AG20443 (cell line): ENCODE measurements around the gene SLC2A14.
A peak's percentile ranks its signal among the peaks of the same experiment; 100 is the strongest.
"Not testable (repeated sequence)": the region's sequence is repeated elsewhere in the genome, so short reads cannot be mapped to it uniquely, and the experiment has no call there.

Experiments used
- DNase-seq: peaks from one replicate; pipeline ENCODE4 v3.0.0; 2012; ENCODE audit warnings: low spot score, mixed read lengths

The SLC2A14 gene

DNA sequence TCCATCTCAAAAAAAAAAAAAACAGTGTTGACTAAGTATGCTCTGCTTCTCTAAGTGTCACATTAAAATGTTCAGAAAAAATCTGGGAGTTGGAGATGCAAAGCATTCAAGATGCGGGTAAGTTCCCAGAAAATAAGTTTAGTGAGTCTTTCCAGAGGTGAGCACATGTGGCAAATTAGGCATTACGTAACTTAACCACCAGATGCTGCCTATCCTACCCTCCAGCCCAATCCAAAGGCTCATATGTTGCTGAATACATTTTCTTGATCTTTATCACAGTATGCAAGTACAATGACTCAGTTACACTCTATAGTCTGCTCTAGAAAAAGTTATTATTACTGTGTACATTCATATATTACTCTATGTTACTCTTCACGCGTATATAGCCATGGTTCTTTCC lies 3.6 kb downstream of the SLC2A14 start:
- DNase-seq = peak; percentile 25

DNA sequence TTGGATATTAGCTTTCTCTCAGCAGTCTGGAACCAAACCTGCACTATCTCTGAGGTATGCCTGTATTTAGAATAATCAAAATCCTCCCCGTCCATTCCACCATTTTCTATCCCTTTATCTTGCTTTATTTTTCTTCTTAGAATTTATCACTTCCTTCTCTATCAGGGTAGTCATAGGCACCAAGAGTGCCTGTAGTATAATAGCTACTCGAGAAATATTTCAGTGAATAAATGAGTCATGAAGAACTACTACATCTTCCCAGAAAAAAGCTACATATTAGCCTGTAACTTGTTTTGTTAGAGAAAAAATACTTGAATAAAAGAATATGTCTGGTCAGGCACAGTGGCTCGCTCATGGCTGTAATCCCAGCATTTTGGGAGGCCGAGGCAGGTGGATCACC lies 4.3 kb downstream of the SLC2A14 start:
- peak; percentile 29 for DNase-seq

DNA sequence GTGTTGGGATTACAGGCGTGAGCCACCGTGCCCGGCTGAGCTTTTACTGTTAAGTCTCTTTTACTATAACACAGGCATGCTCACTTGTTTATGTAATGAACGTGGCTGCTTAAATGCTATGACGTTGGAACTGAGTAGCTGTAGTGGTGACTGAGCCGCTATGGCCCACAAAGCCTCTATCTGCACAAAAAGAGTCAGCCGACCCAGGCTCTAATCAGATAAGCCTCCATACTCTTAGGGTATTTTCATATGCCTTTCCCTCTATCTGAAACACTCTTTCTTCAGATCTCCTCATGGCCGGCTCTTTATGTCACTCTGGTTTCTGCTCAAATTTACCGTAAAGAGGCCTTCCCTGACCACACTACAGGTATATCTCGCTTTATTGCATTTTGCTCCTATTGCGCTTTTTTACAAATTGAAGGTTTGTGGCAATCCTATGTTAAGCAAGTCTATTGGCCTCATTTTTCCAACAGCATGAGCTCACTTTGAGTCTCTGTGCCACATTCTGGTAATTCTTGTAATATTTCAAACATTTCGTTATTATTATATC lies 8.0 kb downstream of the SLC2A14 start:
- no peak for DNase-seq

DNA sequence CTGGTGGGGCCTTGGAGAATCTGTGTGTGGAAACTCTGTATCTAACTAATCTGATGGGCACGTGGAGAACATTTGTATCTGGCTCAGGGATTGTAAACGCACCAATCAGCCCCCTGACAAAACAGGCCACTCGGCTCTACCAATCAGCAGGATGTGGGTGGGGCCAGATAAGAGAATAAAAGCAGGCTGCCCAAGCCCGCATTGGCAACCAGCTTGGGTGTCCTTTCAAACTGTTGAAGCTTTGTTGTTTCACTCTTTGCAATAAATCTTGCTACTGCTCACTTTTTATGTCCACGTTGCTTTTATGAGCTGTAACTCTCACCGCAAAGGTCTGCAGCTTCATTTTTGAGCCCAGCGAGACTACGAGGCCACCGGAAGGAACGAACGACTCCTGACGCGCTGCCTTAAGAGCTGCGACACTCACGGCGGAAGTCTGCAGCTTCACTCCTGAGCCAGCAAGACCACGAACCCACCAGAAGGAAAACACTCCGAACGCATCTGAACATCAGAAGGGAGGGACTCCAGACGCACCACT lies 9.8 kb downstream of the SLC2A14 start:
- DNase-seq = not testable (repeated sequence)

DNA sequence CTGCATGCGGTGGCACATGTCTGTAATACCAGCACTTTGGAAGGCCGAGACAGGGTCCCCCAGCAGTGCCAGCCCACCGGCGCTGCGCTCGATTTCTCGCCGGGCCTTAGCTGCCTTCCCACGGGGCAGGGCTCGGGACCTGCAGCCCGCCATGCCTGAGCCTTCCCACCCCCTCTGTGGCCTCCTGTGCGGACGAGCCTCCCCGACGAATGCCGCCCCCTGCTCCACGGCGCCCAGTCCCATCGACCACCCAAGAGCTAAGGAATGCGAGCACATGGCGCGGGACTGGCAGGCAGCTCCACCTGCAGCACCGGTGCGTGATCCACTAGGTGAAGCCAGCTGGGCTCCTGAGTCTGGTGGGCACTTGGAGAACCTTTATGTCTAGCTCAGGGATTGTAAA lies 10.4 kb downstream of the SLC2A14 start:
- not testable (repeated sequence) for DNase-seq

DNA sequence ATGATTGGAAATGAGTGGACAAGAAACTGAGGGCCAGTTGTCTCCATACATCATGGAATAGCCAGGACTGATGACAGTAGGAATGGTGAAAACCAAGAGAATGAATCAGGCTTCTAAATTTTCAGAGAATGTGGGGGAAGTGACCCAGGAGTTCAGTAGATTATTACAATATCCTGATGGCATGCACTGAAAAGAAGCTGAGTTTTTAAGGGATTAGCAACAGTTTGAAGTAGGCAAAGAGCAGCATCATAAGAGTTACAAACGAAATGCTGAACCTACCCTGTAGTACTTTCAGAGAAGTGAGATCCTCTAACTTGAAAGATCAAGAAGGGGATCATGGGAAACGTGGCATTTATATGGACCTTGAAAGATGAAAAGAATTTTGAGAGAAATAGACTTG lies 13.2 kb downstream of the SLC2A14 start:
- peak; percentile 47 for DNase-seq

DNA sequence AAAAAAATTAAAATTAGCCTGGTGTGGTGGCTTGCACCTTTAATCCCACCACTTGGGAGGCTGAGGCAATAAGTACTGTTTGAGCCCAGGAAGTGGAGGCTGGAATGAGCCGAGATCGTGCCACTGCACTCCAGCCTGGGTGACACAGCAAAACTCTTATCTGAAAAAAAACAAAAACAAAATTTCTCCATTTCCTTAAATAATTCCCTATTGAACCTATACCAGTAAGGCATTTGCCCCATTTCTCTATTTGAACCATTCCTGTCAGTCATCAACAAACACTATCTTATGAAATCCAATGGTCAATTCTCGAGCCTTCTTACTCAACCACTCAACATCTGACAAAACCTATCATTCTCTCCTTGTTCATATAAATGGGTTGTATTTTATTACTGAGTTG lies 14.7 kb downstream of the SLC2A14 start:
- DNase-seq = no peak

DNA sequence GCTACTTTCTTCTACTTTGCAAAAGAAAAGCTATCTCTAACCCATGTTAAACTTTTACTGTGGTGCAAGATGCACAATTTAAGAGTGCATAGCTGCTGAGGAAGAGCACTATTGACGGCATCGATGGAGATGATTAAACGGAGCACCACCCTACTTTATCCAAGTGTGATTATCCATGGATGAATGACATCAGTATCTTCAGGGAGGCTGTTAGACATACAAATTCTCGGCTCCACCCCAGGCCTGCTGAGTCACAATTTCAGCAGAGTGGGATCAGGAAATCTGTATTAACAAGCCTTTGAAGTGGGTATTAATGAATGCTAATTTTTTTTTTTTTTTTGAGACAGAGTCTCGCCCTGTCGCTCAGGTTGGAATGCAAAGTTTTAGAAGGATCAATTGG lies 16.2 kb downstream of the SLC2A14 start:
- DNase-seq = peak; percentile 23

DNA sequence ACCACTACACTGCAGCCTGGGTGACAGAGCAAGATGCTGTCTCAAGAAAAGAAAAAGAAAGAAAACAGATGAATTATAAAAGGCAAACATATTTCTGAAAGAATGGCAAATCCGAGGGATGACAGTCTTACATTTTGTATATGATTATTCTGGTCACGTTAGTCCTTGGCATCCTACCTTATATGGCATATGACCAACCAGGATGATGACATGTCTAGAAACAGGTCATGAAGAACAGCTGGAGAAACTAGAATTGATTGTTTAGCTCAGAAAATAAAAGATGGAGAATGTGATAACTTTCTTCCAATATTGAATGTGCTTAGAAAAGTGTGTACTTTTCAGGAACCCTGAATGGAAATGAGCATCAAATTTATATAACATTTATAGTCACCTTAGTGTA lies 19.2 kb downstream of the SLC2A14 start:
- DNase-seq = no peak

DNA sequence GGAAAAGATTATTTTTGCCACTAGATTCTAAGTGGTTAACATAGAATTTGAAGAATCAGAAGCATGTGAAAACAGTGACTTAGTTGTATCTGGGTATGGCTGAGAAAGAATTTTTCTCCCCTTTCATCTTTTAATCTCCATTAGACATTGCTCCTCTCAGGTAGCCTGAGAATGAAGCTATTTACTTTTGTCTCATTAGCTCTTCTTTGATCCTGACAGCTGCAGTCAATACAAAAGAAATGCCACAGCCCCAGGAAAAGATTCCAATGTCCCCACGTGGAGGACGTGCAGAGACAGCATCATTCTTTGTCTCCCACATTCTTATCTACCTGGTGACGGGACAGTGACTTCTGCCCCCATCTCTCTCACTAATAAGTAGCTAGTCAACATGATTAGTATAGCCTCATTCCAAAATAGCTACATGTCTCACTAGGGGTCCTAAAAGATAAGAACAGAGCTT lies 21.1 kb downstream of the SLC2A14 start:
- DNase-seq = not testable (repeated sequence)

DNA sequence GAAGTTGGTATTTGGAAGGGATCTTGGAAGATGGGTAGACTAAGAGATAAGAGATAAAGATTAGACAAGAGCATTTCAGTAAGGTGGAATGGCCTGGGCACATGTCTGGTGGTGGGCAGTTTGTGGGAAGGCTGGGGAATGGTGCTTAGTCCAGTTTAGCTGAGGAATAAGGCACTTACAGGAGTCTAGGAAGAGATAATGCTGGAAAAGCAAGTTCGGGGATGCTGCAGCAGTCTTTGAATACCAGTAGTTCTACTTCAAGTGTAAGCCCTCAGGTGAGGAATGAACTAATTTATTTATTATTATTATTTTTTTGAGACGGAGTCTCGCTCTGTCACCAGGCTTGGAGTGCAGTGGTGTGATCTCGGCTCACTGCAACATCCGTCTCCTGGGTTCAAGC lies 22.6 kb downstream of the SLC2A14 start:
- DNase-seq = not testable (repeated sequence)

DNA sequence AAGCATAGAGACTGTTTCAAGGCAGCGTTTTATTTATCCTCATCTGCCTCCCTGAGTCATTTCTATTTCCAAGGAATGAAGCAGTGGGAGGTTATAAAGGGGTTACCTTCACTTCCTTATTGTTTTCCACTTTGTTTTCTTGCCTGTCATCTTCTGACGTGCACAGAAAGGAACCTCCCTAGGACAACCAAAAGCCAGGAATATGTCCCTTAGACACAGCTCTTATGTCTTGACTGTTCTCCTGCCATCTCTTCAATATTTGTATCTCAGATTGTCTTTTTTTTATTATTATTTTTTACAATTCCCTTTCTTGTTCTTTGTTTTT lies 24.7 kb downstream of the SLC2A14 start:
- DNase-seq = not testable (repeated sequence)

DNA sequence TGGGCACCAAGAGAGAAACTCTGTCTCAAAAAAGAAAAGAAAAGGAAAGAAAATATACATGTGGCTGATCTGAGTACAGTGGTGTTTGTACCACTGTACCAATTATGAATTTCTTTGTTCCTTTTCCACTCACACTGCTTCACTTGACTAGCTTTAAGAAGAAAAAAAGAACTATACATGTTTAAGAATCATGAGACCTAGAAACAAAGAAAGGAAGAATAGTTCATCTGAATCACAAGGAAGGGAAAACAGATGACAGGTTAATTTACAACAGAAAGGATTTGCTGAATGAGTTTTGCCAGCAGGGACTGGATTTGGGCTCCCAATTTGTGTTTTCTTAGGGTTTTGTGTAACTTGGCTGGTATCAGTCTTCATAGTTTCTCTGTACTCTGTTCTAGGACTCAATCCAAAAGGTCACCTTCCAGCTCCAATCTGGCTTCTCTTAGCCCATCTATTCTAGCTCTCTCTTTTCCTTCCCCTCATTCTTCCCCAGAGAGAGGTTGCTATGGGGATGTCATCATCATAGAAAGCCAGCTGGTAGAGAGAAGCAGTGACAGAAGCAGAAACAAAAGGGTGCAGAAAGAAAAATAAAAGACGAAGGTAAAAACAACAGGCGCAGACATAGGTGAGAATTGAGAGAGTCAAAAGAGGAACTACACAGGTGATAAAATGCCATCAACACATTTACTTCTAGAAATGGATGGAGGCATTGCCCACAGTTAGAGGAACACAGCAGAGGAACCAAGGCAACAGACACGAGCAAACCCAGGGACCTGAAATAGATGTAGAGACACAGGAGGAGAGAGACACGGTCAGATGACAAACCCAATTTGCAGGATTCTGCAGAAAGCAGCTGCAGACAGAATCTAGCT lies 25.3 kb downstream of the SLC2A14 start:
- not testable (repeated sequence) for DNase-seq

DNA sequence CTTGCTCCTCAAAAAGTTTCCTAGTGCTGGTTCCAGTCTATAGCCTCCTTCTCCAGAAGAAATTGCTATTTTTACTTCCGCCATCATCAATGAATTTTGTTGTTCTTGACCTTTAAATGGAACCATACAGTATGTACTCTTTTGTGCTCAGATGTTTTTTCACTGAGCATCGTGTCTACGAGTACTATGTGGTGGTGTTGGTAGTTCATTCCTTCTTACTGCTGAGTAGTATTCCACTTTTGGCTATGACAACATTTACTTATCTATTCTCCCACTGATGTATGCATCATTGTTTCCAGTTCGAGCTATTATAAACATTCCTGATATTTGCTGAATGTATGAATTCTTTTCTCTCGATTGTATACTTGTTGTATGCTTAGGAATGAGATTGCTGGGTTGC lies 28.6 kb downstream of the SLC2A14 start:
- no peak for DNase-seq

DNA sequence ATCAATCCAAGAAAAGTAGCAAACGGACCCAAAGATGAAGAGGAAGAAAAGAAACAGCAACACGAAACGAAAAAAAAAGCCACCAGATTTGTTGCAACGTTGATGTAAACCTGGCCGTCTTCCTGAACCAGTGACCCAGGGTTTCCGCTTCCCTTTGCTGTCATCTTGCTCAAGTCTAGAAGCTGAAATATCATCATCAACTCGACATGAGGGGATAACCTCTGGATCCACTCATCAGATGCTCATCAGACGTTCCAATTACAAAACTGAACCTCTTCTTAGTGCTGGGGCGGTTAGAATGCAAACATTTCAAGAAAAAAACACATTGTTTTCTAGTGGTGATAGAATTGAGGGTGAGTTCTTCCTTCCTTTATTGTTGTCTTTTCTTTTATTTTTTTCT lies 29.1 kb downstream of the SLC2A14 start:
- DNase-seq = not testable (repeated sequence)

DNA sequence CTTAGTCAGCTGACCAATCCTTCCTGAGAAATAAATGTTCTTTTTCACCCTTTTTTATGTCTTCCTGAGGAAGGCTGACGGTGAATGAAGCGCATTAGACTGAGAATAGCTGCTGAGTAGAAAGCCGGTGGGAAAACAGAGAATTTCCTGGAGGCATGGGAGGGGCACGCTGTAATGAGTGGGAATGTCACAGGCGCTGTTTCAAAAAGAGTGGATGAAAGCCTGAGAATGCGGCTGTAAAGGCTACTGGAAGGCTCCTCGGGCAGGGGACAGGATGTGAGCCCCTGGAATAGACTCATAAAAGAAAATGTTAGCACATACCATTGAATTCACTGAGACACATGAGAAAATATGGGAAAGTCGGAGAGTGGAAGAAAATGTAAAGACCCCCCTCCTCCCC lies 29.6 kb downstream of the SLC2A14 start:
- DNase-seq = not testable (repeated sequence)

DNA sequence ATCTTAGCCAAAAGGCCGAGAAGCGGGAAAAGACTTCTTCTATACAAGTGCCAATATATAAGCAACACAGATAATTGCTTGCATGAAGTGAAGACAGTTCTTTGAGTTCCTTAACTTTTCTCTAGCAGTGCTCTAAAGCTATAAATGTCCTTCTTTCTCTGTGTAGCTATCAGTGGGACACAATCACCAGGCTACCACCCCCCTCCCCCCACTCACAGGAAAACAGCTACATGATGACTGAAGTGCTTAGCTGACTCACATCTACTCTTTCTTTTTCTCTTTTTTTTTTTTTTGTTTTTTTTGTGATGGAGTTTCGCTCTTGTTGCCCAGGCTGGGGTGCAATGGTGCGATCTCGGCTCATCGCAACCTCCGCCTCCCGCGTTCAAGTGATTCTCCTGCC lies 30.3 kb downstream of the SLC2A14 start:
- not testable (repeated sequence) for DNase-seq

DNA sequence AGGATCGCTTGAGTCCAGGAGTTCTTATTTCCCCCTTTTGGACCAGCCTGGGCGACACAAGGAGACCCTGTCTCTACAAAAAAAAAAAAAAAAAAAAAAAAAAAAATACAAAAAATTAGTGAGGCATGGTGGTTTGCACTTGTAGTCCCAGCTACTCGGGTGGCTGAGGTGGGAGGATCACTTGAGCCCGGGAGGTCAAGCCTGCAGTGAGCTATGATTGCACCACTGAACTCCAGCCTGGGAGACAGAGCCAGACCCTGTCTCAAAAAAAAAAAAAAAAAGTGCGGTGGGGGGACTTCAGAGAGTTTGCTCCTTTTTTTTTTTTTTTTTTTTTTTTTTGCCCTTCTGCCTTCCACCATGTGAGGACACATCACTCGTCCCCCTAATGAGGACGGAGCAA lies 32.9 kb downstream of the SLC2A14 start:
- DNase-seq = not testable (repeated sequence)

DNA sequence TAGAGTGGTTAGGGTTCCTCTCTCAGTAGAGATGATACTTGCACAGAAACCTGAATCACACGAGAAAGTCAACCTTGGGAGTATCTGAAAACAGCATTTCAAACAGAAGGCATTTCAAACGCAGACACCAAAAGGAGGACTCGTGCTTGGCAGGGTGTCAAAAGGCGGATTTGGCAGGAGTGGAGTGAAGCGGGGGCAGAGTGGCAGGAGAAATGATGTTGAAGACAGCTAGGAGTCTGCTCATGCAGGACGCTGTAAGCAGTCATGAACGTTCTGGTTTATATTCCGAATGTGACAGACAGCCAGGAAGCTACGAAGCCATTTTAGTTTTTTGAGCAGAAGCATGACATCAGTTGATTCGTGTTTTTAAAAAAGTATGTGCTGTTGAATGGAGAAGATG lies 33.5 kb downstream of the SLC2A14 start:
- DNase-seq = not testable (repeated sequence)

DNA sequence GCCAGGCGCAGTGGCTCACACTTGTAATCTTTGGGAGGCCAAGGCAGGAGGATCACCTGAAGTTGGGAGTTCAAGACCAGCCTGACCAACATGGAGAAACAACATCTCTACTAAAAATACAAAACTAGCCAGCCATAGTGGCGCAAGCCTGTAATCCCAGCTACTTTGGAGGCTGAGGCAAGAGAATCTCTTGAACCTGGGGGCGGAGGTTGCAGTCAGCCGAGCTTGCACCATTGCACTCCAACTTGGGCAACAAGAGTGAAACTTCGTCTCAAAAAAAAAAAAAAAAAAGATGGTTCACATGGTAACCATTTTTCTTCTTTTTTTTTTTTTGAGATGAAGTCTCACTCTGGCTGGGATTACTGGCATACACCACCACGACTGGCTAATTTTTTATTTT lies 35.3 kb downstream of the SLC2A14 start:
- DNase-seq = no peak

DNA sequence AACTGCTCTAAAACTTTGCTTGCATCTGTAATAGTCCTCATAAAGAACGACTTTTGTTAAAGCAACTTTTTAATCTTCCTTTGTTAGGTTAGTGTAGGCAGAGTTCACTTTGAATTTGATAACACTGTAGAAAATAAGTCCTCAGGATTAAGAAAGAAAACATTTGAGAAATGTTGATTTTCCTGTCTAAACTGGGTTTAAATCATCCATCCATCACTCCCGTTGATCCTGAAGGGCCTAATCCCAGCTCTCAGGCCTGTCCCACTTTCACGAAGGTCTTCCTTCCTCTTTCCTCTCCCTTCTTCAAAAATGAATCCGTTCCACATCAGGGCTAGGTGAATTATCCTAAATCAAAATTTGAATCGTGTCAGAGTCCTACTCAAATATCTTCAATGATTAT lies 36.9 kb downstream of the SLC2A14 start:
- DNase-seq = no peak

DNA sequence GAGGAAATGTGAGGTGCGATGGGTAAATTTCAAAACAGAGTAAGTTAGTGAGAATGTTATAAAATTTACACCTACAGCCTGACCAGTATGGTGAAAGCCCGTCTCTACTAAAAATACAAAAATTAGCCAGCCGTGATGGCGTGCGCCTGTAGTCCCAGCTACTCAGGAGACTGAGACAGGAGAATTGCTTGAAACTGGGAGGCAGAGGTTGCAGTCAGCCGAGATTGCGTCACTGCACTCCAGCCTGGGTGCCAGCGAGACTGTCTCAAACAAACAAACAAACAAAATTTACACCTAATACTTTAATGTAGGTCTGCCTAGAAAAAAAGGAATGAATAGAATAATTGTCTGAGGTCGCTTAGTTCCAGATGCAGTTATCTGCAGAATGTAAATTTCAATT lies 37.6 kb downstream of the SLC2A14 start:
- DNase-seq = no peak

DNA sequence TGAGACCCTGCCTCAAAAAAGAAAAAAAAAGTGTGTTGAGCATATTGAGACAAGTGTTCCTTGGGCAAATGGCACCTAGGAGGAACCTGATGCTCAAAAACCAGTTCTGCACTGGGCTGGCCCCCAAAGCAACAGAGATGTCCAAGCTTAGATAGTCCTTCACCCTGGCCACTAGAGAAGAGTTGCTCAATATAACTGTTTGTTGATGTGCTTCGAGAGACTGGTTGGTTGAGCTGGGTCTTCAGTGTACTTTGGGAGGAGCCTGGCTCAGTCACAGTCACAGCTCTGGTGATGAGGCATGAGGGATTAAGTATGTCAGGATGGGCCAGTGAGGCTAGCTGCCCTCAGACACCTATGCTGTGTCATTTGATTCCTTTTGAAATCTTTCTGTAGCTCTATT lies 38.0 kb downstream of the SLC2A14 start:
- DNase-seq = no peak

DNA sequence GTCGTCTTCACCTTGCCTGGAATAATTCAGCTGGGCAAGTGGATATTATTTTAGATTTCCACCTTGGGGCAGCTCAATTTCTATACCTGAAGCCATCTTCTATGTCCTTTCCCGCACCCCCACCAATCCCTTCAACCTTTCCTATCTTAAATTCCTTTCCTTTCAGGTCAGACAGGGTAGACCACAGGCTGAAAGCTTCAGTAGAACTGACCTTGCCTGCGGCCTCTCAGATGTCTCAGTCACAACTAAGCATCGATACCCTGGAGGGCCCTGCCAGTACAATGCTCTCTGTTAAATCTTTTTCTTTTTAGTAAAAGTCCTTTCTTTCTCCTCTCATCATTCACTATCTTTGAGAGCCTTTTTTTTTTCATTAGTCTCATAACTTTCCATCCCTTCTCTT lies 38.9 kb downstream of the SLC2A14 start:
- DNase-seq = no peak
